ENCODE data around the gene ADGRG3.

ADGRG3 gene

GRCh38 chr16:57620335-57621231 is 47.5 kb upstream of the ADGRG3 start:
- Histone ChIP-seq H4K20me1 (ENCODE audit: insufficient read depth, low read length, poor library complexity, severe bottlenecking) (no peaks in the 10 kb centered on the region), H3K36me3 (ENCODE audit: insufficient read depth, low read length) (no peaks in the 10 kb centered on the region), H3K4me3 (ENCODE audit: low read length, poor library complexity, severe bottlenecking) (no peak overlapping the region), H3K9me3 (ENCODE audit: insufficient read depth, low read depth, low read length) (no peaks in the 10 kb centered on the region), H2AFZ (ENCODE audit: low read length) (no peak overlapping the region), H3K27me3 (ENCODE audit: insufficient read depth, low read length, poor library complexity, severe bottlenecking) (no peaks in the 10 kb centered on the region), H3K9me2 (replicated peaks; ENCODE audit: low read depth, low read length) (no peaks in the 10 kb centered on the region), H3K9ac (ENCODE audit: low read depth, low read length, poor library complexity, severe bottlenecking) (no peak overlapping the region), H3F3A (ENCODE audit: low read depth) (no peaks in the 10 kb centered on the region), H3K79me2 (ENCODE audit: insufficient read depth, low read length) (no peaks in the 10 kb centered on the region), H3K4me1 (ENCODE audit: insufficient read depth, low read length, poor library complexity, severe bottlenecking) (peaks cover 6% of the 10 kb centered on the region), H3K4me2 (ENCODE audit: low read depth, low read length, poor library complexity, severe bottlenecking) (no peak overlapping the region)
- TF ChIP-seq CTCF (conservative IDR thresholded peaks at IDR 0.05; ENCODE audit: low read length), result no peak
- TF ChIP-seq EZH2phosphoT487 (IDR thresholded peaks at IDR 0.05; ENCODE audit: borderline replicate concordance), result no peak

GRCh38 chr16:57621521-57622271 is 46.4 kb upstream of the ADGRG3 start:
- Histone ChIP-seq H3K4me1 (ENCODE audit: insufficient read depth, low read length, poor library complexity, severe bottlenecking) (no peaks in the 10 kb centered on the region), H3F3A (ENCODE audit: low read depth) (no peaks in the 10 kb centered on the region), H3K36me3 (ENCODE audit: insufficient read depth, low read length) (no peaks in the 10 kb centered on the region), H3K9me3 (ENCODE audit: insufficient read depth, low read depth, low read length) (no peaks in the 10 kb centered on the region), H3K27me3 (ENCODE audit: insufficient read depth, low read length, poor library complexity, severe bottlenecking) (no peaks in the 10 kb centered on the region), H3K4me2 (ENCODE audit: low read depth, low read length, poor library complexity, severe bottlenecking) (no peak overlapping the region), H2AFZ (ENCODE audit: low read length) (no peak overlapping the region), H3K4me3 (ENCODE audit: low read length, poor library complexity, severe bottlenecking) (no peak overlapping the region), H3K79me2 (ENCODE audit: insufficient read depth, low read length) (no peaks in the 10 kb centered on the region), H3K9ac (ENCODE audit: low read depth, low read length, poor library complexity, severe bottlenecking) (no peak overlapping the region), H4K20me1 (ENCODE audit: insufficient read depth, low read length, poor library complexity, severe bottlenecking) (no peaks in the 10 kb centered on the region), H3K9me2 (replicated peaks; ENCODE audit: low read depth, low read length) (no peaks in the 10 kb centered on the region)
- no peak for TF ChIP-seq CTCF (conservative IDR thresholded peaks at IDR 0.05; ENCODE audit: low read length)
- TF ChIP-seq EZH2phosphoT487 (IDR thresholded peaks at IDR 0.05; ENCODE audit: borderline replicate concordance), result no peak

- Histone ChIP-seq H3K4me2 (ENCODE audit: low read depth, low read length, poor library complexity, severe bottlenecking) (no peak overlapping the region), H3K36me3 (ENCODE audit: insufficient read depth, low read length) (no peaks in the 10 kb centered on the region), H3F3A (ENCODE audit: low read depth) (no peaks in the 10 kb centered on the region), H2AFZ (ENCODE audit: low read length) (no peak overlapping the region), H3K4me3 (ENCODE audit: low read length, poor library complexity, severe bottlenecking) (no peak overlapping the region), H3K9me2 (replicated peaks; ENCODE audit: low read depth, low read length) (no peaks in the 10 kb centered on the region), H3K79me2 (ENCODE audit: insufficient read depth, low read length) (no peaks in the 10 kb centered on the region), H3K9ac (ENCODE audit: low read depth, low read length, poor library complexity, severe bottlenecking) (no peak overlapping the region), H4K20me1 (ENCODE audit: insufficient read depth, low read length, poor library complexity, severe bottlenecking) (no peaks in the 10 kb centered on the region), H3K9me3 (ENCODE audit: insufficient read depth, low read depth, low read length) (no peaks in the 10 kb centered on the region), H3K27me3 (ENCODE audit: insufficient read depth, low read length, poor library complexity, severe bottlenecking) (no peaks in the 10 kb centered on the region), H3K4me1 (ENCODE audit: insufficient read depth, low read length, poor library complexity, severe bottlenecking) (no peaks in the 10 kb centered on the region)
- no peak for TF ChIP-seq EZH2phosphoT487 (IDR thresholded peaks at IDR 0.05; ENCODE audit: borderline replicate concordance)
- no peak for TF ChIP-seq CTCF (conservative IDR thresholded peaks at IDR 0.05; ENCODE audit: low read length)
These were observed 45.5 kb upstream of the ADGRG3 start for GRCh38 chr16:57622361-57623250.

All from Loucy (cell line).